Measurements from ENCODE around the gene GIT2.

GRCh38 chr12:110002676-110003515, 6.7 kb upstream of the GIT2 start:
- TF ChIP-seq CTCF (IDR thresholded peaks at IDR 0.05) (no peak), POLR2A (IDR thresholded peaks at IDR 0.05) (no peak)

Data from tibial nerve (tissue), 3 donors.